8988T (cell line): ENCODE data around the gene SEMA4C.

ENCODE experiments used
- DNase-seq: peaks from one replicate; pipeline ENCODE4 v3.0.0; 2011

Gene SEMA4C

GRCh38 chr2:96869822-96870625, at the start of gene SEMA4C:
TSS of gene SEMA4C (minus strand) at chr2:96870080. CDS start at chr2:96867886, 2,194 bp downstream.
- DNase-seq: no peak

DNA sequence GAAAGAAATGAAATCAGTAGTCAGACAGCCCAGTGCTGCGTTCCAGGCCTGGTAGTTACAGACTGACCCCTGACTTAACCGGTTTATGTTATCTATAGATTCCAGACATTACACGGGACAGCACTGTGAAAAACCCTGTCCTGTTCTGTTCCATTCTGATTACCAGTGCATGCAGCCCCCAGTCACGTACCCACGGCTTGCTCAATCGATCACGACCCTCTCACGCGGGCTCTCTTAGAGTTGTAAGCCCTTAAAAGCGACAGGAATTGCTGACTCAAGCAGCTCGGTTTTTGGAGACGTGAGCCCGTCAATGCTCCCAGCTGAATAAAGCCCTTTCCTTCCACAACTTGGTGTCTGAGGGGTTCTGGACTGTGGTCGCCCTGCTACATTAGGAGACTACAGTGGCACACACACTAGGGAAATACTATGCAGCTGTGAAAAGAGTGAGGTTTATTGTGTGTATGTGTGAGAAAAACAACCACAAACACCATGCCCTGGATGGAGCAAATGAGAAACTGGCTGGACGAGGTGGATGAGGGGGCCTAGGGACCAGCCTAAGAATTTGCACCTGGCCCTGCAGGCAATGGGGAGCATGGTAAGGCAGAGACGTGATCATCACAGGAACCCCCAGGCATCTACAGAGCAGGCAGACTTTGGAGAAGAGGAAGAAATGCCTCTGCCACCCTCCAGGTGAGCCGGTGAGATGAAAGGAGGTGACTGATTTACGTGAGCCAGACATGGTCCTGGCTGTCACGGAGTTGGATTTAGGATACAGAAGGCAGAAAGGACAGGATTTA, 49.1 kb upstream of the SEMA4C start:
- DNase-seq: no peak

- DNase-seq: no peak
These were observed 48.3 kb upstream of the SEMA4C start for GRCh38 chr2:96918092-96918753.

DNA sequence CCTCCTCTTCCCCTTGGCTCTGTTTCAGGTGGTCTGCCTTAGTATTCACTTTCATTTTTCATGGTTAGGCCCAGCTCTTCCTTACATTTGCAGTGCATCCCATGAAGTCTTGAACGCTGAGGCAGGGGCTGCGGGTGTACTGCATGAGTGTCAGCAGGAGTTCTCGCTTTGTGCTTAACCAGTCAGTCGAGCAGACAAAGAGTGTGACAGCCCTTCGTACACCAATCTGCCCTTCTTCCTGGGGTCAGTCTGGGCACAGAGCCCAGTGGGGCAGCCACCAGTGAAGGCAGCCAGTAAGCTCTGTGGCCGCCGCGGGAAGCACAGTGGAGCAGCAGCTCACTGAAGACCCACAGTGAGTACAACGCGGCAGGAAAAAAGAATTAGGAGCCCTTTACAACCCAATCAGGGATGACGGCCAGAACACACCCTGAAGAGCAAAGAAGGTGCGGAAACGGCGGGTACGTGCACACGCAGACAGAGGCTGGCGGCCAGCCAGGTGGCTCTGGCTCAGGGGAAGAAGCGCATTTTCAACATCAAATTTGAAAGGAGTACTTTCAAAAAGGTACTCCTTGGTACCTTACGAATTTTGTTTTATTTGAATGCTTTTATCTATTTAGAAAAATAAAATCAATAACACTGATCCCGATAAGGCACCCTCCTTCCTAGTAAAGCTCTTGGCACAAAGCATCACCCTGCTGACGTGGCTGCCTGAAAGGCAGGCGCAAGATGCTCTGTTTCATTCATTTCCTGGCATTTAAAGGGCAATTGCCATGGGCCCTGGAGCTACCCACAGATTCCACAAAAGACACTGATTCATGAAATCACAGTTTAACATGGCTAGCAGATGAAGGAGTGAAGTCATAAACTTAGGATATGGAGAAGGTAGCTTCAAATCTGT, 47.0 kb upstream of the SEMA4C start:
- DNase-seq: no peak

- DNase-seq: no peak
These were observed 46.3 kb upstream of the SEMA4C start for GRCh38 chr2:96916156-96916630.

DNA sequence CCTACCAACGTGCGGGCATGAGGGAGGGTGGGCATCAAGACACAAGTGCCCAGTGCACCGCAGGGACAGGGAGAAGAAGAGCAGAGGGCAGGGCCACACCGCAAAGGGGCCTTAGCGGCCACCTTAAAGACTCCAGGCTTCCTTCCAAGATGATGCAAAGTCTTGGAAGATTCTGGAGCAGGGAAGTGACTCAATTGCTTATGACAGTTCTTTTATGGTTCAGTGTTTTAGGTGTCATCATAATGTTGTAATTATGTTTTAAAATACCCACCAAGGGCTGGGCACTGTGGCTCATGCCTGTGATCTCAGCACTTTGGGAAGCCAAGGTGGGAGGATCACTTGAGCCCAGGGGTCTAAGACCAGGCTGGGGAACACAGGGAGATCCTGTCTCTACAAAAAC, 44.5 kb upstream of the SEMA4C start:
- no peak for DNase-seq

- DNase-seq: no peak
These were observed 43.7 kb upstream of the SEMA4C start for GRCh38 chr2:96913398-96914202.

GRCh38 chr2:96913117-96913397, 43.2 kb upstream of the SEMA4C start:
- DNase-seq: no peak

- DNase-seq: no peak
These were observed 42.7 kb upstream of the SEMA4C start for GRCh38 chr2:96912346-96913116.

DNA sequence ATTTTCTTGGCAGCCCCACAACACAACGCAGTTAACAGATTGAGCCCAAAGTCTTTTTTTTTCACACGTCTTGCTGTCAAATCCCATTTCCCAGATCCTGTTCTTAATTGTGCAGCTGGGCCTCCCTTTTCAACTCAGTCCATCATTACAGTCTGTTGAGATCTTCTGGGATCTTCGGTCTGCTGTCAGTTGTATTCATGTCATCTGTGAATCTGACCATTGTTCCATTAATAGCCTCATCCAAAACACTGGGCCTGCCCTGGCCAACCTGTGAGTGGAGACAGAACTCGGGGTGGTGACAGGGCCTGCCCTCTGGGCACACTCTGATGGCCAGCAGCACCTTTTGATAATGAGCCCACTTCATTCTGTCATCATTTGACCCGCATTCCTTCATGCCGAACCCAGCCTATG, 39.7 kb upstream of the SEMA4C start:
- no peak for DNase-seq

- no peak for DNase-seq
These were observed 37.5 kb upstream of the SEMA4C start for GRCh38 chr2:96907115-96908041.

- no peak for DNase-seq
These were observed 36.8 kb upstream of the SEMA4C start for GRCh38 chr2:96906729-96907114.

DNA sequence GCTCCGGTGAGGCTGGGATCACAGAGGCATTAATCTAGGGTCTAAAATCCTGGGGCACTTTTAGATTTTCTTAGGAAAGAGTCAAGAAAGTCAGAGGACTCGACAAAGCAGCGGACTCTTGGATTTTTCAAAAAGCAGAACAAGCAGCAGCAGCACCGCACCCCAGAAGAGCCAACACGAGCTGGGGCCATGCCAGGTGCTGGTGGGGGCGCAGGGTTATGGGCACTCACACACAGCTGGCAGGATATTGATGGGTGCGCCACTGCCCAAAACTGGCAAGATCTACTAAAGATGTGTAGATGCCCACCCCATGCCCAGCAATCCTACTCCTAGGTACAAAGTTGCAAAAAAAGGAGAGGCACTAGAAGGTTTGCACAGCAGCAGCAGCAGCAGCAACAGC, 33.9 kb upstream of the SEMA4C start:
- no peak for DNase-seq

DNA sequence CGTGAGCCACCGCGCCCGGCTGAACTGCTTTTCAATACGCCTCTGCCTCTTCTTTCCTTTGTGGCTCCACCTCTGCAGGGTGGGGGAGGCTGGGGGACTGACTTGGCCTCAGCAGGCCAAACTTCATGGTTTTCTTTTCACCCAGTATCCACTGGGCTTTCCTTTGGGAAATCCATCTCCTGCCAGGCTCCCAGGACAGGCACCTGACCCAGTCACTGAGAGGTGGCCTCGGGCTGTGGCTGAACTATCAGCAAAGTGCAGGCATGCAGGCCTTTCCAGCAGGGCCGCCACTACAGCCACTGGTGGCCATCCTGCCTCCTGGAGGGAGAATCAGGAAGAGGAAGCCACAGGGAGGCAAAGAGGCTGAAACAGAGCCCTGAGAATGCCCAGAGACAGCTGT, 33.4 kb upstream of the SEMA4C start:
- no peak for DNase-seq

DNA sequence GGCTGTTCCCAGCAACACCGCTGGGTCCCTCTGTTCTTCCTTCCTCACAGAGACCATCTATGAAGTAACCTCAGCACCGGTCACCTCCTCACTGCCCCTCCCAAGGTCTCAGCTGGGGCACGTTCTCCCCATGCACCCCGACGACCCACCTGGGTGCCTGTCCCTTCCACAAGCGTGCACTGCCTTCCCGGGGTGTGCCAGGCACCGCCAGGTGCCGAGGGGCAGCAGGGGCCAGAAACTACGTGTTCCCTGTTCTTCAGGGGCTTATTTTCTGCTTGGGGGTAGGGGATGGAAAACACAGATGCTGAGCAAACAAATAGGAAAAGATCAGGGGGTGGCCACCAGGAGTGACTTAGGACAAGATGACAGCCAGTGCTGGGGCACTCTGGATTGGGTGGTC, 30.4 kb upstream of the SEMA4C start:
- no peak for DNase-seq

DNA sequence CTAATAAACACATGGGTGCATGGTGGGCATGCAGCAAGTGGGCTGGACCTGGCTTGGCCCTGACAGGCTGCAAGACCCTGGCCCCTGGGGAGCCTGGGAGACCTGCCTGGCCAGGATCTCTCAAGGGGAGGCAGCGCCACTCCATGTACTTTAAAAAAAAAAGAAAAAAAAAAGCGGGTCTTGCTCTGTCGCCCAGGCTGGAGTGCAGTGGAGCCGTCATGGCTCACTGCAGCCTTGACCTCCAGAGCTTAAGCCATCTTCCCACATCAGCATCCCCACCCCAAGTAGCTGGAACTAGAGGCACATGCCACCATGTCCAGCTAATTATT, 29.5 kb upstream of the SEMA4C start:
- DNase-seq: no peak

GRCh38 chr2:96898641-96899412, 28.9 kb upstream of the SEMA4C start:
- DNase-seq: no peak

- DNase-seq: no peak
These were observed 28.2 kb upstream of the SEMA4C start for GRCh38 chr2:96898135-96898505.

DNA sequence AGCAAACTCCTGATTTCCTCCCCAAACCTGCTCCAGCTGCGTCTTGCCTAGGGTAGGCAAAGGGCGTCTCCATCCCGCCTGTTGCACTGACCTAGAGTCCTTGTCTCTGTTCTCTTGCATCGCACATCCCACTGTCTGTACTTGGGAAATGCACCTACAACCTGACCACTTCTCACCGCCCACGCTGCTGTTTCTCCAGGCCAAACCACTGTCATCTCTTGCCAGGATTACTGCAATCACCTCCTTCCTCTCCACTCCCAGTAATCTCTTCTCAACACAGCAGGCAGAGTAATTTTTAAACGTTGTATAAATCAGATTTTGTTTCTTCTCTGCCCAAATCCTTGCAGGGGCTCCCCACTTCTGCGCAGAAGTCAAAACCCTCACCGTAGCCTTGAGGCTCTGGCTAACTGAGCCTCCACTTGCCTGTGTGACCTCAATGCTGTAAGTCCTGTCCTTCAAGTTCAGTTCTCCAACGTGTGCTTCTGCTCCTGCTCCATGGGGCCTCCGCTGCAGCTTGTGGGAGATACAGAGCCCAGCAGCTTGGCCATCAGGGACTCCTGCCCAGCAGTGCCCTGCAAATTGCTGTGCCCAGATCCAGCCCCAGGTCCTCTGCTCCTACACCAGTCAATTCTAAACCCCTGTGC, 27.7 kb upstream of the SEMA4C start:
- no peak for DNase-seq
